ENCODE measurements around the gene MTA3.

- no peak for TF ChIP-seq CTCF (IDR thresholded peaks at IDR 0.05 in 8 of 11, conservative IDR thresholded peaks at IDR 0.05 in 3 of 11)
- TF ChIP-seq POLR2AphosphoS5 (IDR thresholded peaks at IDR 0.05) = no peak
- TF ChIP-seq POLR2A (IDR thresholded peaks at IDR 0.05) = no peak
These were observed 215.9 kb downstream of the MTA3 start for GRCh38 chr2:42784204-42784880.
